GM19452 (cell line): ENCODE measurements around the gene ZNF419.

Experiments used
- ATAC-seq: cut with Tn5 transposase; IDR thresholded peaks from one replicate; pipeline ENCODE4 v1.9.1; 2021; ENCODE audit not compliant: unreplicated experiment

ZNF419 gene

GRCh38 chr19:57527136-57527881, 39.8 kb downstream of the ZNF419 start, which contains the start of gene ZNF549:
Gene ZNF549 (plus strand): TSS chr19:57527356. CDS start chr19:57527574, 218 bp downstream.
- ATAC-seq: peak; percentile 100

DNA sequence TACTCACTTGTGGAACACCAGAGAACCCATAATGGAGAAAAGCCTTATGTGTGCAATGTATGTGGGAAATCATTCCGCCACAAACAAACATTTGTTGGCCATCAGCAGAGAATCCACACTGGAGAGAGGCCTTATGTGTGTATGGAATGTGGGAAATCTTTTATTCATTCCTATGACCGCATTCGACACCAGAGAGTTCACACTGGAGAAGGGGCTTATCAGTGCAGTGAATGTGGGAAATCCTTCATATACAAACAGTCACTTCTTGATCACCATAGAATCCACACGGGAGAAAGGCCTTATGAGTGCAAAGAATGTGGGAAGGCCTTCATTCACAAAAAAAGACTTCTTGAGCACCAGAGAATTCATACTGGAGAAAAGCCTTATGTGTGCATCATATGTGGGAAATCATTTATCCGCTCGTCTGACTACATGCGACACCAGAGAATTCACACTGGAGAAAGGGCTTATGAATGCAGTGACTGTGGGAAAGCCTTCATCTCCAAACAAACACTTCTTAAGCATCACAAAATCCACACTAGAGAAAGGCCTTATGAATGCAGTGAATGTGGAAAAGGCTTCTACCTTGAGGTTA, 50.5 kb downstream of the ZNF419 start:
- no peak for ATAC-seq
